HepG2 (cell line): ENCODE data around the gene TGFBRAP1. TPM values are rescaled to one million over a fixed set of nuclear protein-coding genes. Genes with fewer than 3 reads are reported as not detected.

Source experiments
- CENPX ChIP-seq: sonication (generic); formaldehyde crosslinking; IDR thresholded peaks from 2 replicates; pipeline ENCODE4 v1.9.0; 2021; ENCODE audit warnings: mild to moderate bottlenecking, missing genetic modification reagents, moderate library complexity
- MATR3 ChIP-seq: sonication (generic); formaldehyde crosslinking; IDR thresholded peaks from 2 replicates; pipeline ENCODE4 v1.4.0; 2020; ENCODE audit warnings: missing genetic modification reagents
- NFE2L2 ChIP-seq: fragments of 150-350 bp; IDR thresholded peaks from 2 replicates; pipeline ENCODE4 v1.6.1; 2014; ENCODE audit warnings: low read length
- SALL2 ChIP-seq: sonication (generic); formaldehyde crosslinking; IDR thresholded peaks from 2 replicates; pipeline ENCODE4 v1.8.1; 2023; ENCODE audit warnings: mild to moderate bottlenecking, missing genetic modification reagents, inconsistent platforms
- SNAPC2 ChIP-seq: sonication (generic); formaldehyde crosslinking; IDR thresholded peaks from 2 replicates; pipeline ENCODE4 v1.8.1; 2022; ENCODE audit warnings: mild to moderate bottlenecking, missing genetic modification reagents
- SPEN ChIP-seq: sonication (generic); formaldehyde crosslinking; IDR thresholded peaks from 2 replicates; pipeline ENCODE4 v1.5.1; 2020; ENCODE audit warnings: low read depth, mild to moderate bottlenecking, missing genetic modification reagents
- ZNF432 ChIP-seq: sonication (generic); formaldehyde crosslinking; IDR thresholded peaks from 2 replicates; pipeline ENCODE4 v1.5.0; 2020; ENCODE audit warnings: missing genetic modification reagents, mild to moderate bottlenecking, borderline replicate concordance
- ZNF724P ChIP-seq: sonication (generic); formaldehyde crosslinking; IDR thresholded peaks from 2 replicates; pipeline ENCODE4 v1.8.0; 2022; ENCODE audit warnings: missing genetic modification reagents, borderline replicate concordance
- ZNF772 ChIP-seq: sonication (generic); formaldehyde crosslinking; IDR thresholded peaks from 2 replicates; pipeline ENCODE4 v1.5.0; 2020; ENCODE audit warnings: mild to moderate bottlenecking, missing genetic modification reagents
- polyA plus RNA-seq, 8 experiments: library from polyadenylated mRNA; depleted of rRNA in 3 of 8; stranded (reverse) in 7 of 8; unstranded in 1 of 8; fragments of >200 nt; fragmentation: Illumina TruSeq in 4 of 8; extraction: Trizol in 4 of 8; gene quantifications; 2 replicates each; pipeline versions ENCODE4 v1.2.1 to v1.2.3, GENCODE V29; 2011 to 2016; ENCODE audit warnings: low read depth in 4 of 8, missing spikeins in 1 of 8, mixed read lengths in 1 of 8; ENCODE audit not compliant: insufficient read depth in 1 of 8
- total RNA-seq, 5 experiments: library from RNA; depleted of rRNA; stranded (reverse); fragments of >200 nt; fragmentation: Illumina TruSeq; extraction: Trizol; gene quantifications; 2 replicates each; pipeline ENCODE4 v1.2.3, GENCODE V29; 2016; ENCODE audit warnings: low read depth in 1 of 5
- TF ChIP-seq, protein P1 (sequence below): sonication (generic); formaldehyde crosslinking; IDR thresholded peaks from 2 replicates; pipeline ENCODE4 v1.4.0; 2020; ENCODE audit warnings: missing genetic modification reagents, borderline replicate concordance
- TF ChIP-seq, protein P2 (sequence below): sonication (generic); formaldehyde crosslinking; IDR thresholded peaks from 2 replicates; pipeline ENCODE4 v1.4.0; 2020; ENCODE audit warnings: missing genetic modification reagents, borderline replicate concordance
- TF ChIP-seq, protein P3 (sequence below): sonication (generic); formaldehyde crosslinking; IDR thresholded peaks from 2 replicates; pipeline ENCODE4 v1.4.0; 2020; ENCODE audit warnings: mild to moderate bottlenecking, low read depth, missing genetic modification reagents
- TF ChIP-seq, protein P4 (sequence below): sonication (generic); formaldehyde crosslinking; IDR thresholded peaks from 2 replicates; pipeline ENCODE4 v1.8.0; 2022; ENCODE audit warnings: mild to moderate bottlenecking, missing genetic modification reagents

Gene TGFBRAP1
- total and polyA plus RNA-seq, 2 of the 13 experiments (the other 11 are each of a cell fraction or from before 2014, with no cell fraction given) = 12.7 to 22.9 TPM

DNA sequence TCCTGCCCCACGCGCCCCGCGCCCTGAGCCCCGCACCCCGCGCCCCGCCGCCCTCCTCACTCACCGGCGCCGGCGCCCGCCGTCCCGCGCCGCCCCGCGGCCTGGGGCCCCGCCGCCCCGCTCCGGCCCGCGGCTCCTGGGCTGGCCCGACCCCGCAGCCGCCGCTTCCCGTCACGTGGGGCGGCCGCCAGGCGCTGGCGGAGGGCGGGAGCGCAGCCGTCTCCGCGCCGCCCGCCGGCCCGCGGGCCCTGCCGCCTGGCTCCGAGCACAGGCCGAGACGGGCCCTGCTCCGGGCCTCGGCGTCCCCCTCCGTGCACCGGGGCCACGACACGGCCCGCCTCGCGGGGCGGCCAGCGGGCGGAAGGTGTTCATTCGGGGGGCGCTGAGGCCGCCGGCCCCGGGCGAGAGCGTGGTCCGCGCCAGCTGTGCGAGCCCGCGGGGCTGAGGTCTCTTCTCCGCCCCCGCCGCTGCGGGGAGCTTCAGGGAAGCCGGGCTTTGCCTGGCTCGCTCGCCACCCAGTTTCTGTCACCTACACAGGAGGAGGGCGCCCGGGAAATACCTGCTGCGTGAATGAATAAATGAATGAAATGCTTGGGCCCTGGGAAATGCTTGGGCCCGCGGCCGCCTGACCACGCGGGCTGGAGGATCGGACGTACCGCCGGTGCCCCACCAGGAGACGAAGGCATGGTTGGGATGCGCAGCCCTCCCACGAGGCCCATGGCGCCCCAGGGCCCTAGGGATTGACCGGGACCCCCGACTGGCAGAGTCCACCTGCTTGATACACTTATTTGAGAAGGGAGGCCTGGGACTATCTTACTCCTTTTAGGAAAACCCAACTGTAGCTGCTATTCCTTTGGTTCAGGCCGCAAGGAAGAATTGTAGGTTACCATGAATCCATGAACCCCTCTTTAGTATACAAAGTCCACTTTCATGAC, at the start of gene TGFBRAP1 (continued):
- TF ChIP-seq, protein P1, sequence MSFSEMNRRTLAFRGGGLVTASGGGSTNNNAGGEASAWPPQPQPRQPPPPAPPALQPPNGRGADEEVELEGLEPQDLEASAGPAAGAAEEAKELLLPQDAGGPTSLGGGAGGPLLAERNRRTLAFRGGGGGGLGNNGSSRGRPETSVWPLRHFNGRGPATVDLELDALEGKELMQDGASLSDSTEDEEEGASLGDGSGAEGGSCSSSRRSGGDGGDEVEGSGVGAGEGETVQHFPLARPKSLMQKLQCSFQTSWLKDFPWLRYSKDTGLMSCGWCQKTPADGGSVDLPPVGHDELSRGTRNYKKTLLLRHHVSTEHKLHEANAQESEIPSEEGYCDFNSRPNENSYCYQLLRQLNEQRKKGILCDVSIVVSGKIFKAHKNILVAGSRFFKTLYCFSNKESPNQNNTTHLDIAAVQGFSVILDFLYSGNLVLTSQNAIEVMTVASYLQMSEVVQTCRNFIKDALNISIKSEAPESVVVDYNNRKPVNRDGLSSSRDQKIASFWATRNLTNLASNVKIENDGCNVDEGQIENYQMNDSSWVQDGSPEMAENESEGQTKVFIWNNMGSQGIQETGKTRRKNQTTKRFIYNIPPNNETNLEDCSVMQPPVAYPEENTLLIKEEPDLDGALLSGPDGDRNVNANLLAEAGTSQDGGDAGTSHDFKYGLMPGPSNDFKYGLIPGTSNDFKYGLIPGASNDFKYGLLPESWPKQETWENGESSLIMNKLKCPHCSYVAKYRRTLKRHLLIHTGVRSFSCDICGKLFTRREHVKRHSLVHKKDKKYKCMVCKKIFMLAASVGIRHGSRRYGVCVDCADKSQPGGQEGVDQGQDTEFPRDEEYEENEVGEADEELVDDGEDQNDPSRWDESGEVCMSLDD (CRISPR knock-in tag) = peak; percentile 82; the same call in 1 of the 2 replicates
- TF ChIP-seq SNAPC2 (peak; percentile 48; the same call in 1 of the 2 replicates), SALL2 (peak; percentile 69; the same call in 1 of the 2 replicates), MATR3 (CRISPR knock-in tag) (no peak), NFE2L2 (no peak), SPEN (CRISPR knock-in tag) (peak; percentile 68), ZNF724P (peak; percentile 63; the same call in 1 of the 2 replicates), ZNF772 (CRISPR knock-in tag) (peak; percentile 29; the same call in 1 of the 2 replicates), CENPX (no peak), ZNF432 (CRISPR knock-in tag) (no peak)
- TF ChIP-seq, protein P2, sequence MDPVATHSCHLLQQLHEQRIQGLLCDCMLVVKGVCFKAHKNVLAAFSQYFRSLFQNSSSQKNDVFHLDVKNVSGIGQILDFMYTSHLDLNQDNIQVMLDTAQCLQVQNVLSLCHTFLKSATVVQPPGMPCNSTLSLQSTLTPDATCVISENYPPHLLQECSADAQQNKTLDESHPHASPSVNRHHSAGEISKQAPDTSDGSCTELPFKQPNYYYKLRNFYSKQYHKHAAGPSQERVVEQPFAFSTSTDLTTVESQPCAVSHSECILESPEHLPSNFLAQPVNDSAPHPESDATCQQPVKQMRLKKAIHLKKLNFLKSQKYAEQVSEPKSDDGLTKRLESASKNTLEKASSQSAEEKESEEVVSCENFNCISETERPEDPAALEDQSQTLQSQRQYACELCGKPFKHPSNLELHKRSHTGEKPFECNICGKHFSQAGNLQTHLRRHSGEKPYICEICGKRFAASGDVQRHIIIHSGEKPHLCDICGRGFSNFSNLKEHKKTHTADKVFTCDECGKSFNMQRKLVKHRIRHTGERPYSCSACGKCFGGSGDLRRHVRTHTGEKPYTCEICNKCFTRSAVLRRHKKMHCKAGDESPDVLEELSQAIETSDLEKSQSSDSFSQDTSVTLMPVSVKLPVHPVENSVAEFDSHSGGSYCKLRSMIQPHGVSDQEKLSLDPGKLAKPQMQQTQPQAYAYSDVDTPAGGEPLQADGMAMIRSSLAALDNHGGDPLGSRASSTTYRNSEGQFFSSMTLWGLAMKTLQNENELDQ = no peak; the same call in 1 of the 2 replicates
- TF ChIP-seq, protein P3, sequence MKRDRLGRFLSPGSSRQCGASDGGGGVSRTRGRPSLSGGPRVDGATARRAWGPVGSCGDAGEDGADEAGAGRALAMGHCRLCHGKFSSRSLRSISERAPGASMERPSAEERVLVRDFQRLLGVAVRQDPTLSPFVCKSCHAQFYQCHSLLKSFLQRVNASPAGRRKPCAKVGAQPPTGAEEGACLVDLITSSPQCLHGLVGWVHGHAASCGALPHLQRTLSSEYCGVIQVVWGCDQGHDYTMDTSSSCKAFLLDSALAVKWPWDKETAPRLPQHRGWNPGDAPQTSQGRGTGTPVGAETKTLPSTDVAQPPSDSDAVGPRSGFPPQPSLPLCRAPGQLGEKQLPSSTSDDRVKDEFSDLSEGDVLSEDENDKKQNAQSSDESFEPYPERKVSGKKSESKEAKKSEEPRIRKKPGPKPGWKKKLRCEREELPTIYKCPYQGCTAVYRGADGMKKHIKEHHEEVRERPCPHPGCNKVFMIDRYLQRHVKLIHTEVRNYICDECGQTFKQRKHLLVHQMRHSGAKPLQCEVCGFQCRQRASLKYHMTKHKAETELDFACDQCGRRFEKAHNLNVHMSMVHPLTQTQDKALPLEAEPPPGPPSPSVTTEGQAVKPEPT (CRISPR knock-in tag) = 0 out of 2 replicates have a peak, but pooled peaks have one; percentile 80
- TF ChIP-seq, protein P4, sequence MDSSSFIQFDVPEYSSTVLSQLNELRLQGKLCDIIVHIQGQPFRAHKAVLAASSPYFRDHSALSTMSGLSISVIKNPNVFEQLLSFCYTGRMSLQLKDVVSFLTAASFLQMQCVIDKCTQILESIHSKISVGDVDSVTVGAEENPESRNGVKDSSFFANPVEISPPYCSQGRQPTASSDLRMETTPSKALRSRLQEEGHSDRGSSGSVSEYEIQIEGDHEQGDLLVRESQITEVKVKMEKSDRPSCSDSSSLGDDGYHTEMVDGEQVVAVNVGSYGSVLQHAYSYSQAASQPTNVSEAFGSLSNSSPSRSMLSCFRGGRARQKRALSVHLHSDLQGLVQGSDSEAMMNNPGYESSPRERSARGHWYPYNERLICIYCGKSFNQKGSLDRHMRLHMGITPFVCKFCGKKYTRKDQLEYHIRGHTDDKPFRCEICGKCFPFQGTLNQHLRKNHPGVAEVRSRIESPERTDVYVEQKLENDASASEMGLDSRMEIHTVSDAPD = peak; percentile 26; the same call in 1 of the 2 replicates
